NCI-H524 treated with DMSO at 0.1 percent for 48 hours (cell line): Measurements from ENCODE around the gene MAPK8.
A peak's percentile ranks its signal among the peaks of the same experiment; 100 is the strongest.

ENCODE experiments used
- DNase-seq: peaks from one replicate; lab custom pipeline; 2025; lab: John Stamatoyannopoulos, UW

The MAPK8 gene

DNA sequence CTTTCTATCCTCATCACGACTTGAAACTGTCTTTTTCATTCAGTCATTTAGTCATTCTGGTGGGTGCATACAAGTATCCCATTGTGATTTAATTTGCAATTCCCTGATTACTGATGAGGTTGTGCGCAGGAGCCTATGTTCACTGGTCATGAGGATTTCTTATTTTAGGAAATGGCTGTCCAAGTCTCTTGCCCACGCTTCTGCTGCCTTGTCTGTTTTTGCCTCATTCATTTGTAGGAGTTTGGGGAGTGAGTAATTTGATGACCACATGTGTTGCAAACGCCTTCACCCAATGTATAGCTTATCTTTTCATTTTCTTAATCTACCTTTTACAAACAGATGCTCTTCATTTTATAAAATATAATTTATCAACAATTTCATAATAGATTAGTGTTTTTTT is 171.1 kb downstream of the MAPK8 start:
- no peak for DNase-seq

DNA sequence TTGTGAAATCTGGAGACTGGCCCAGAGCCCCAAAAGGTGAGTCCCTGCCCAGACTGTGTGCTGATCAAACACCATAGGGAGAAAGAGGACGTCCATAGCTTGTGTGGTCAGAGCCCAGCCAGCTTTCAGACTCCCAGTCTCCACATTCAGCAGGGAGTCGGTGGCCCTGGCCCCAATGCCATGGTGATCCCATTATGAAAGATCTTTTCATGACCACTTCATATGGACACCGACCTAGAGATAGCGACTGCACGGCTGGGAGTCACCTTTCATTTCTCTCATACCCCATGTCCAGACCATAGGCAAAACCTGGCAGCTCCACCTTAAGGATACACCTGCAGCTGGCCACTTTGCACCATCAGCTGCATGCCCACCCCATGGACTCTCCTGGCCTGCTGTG is 172.0 kb downstream of the MAPK8 start:
- no peak for DNase-seq

DNA sequence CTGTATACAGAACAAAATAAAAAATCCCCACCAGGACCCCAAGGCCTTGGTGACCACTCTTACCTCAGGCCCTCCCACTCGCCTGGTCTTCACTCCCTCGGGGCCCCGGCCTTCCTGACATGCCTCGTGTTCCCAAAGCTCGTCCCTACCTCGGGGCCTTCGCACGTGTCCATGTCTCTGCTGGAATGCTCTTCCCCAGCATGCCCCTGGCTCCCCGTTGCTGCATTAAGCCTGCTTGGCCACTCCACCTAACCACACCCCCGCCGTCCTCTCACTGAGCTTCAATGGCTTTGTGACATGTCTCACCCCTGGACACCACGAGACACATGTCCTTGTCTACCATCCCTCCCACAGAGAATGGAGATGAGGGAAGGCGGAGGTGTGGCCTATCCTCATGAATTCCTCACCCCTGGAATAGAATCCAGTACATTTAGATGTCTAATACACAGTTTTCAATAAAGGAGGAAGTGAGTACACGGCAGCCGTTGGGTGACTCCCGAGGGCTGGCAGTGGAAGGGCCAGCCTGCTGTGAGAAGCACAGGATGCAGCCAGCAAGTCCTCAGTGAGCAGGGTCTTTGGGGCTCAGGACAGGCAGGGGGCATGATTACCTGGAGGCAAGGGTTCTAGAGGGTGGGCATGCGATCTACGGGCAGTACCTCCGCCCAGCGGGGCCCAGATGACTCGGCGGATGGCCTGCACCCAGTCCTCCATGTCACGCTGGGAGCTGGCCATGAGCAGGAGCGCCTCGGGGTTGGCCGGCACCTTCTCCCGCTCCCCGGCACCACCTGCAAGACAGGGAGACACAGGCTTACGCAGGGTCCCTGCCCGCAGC is 172.7 kb downstream of the MAPK8 start:
- no peak for DNase-seq

DNA sequence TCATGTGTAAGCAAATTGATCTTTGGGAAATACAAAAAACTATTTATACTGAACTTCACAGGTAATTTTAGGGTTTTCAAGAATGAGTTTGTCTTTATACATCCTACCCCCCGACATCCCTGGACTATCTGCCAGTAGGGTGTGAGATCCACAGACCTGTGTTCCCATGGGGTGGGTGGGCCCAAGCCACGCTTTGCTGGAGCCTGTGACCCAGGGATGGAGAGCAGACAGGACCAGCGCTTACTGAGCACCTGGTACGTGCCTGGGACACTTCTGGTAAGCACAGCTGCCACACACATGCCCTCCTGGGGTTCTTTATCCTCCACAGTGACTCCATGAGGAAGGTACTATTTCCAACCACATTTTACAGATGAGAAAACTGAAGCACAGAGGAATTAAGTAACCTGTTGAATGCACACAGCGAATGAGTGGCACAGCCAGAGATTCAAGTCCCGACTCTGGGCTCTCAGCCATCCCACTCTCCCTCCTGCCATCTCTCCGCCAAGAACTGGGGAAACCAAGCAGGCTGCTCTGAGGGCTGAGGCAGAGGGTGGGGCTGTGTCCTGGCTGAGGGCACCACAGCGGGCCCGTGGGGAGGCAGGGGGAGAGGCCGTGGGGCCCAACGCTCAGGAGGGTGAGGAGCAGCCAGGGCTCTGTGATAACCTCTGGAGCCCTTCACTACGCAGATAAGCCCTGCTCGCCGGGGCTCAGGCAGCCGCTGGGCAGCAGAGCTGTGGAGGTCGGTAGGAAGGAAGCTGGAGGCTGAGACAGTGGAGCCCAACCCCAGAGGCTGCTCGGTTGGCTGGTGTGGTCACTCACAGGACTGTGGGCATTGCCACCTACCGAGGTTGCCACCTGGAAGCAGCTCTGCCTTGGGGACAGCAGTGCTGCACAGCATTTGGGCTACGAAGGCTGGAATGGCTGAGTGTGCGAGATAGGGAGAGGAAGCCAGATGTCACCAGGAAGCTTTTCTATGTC is 174.2 kb downstream of the MAPK8 start:
- no peak for DNase-seq

DNA sequence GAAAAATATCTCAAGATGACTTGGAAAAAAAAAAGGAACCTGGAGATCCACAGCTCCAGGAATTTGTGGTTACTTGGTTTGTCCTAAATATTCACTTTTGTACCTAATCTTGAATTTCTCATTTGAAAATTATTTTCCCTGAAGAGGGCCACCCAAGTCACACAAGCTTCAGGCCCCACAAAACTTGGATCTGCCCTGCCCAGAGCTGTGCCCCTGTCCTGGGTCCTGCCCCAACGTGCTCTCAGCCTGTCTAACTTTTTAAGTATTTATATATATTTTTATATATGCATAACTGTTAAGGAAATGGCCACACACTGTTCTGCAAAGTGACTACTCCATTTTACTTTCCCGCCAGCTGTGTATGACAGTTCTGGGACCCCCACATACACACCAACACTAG is 174.9 kb downstream of the MAPK8 start:
- DNase-seq, result no peak

DNA sequence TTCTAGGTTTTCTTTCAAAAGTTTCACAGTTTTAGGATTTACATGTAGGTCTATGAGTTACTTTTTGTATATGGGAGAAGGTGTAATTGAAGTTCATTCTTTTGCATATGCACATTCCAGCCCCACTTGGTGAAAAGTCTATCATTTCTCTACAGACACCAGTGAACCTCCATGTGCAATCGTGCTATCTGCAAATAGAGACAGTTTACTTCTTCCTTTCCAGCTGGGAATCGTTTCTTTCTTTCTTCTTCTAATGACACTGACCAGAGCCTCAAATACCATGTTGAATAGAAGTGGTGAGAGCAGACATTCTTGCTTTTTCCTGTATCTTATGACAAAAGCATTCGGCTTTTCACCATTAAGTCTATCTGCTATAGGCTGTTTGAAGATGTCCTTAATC is 175.7 kb downstream of the MAPK8 start:
- no peak for DNase-seq

DNA sequence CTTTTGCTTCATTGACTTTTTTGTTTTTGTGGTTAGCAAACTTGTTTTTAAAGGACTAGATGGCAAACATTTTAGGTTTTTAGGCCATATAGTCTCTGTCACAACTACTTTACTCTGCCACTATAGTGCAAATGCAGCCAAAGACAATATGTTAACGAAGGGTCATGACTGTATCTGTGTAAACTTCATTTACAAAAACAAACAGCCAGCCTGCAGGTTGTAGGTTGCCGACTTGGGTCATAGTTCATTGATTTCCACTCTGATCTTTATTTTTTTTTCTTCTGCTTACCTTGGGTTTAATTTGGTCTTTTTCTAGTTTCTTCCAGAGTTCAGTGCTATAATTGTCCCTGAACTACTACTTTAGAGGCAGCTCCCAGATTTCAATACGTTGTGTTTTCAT is 178.4 kb downstream of the MAPK8 start:
- DNase-seq, result no peak

DNA sequence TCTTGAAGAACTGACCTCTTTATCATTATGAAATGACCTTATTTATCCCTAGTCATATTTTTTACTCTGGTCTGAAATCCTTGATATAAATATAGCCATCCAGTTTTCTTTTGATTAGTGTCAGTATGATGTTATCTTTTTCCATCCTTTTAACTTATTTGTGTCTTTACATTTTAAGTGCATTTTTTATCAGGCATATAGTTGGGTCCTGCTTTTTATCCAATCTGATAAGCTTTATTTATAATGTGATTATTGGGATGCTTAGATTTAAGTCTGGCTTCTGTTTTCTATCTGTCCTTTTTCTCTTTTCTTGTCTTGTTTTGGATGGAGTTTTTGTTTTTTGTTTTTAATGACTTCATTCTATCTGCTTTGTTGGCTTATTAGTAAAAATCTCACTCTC is 179.2 kb downstream of the MAPK8 start:
- DNase-seq, result no peak

DNA sequence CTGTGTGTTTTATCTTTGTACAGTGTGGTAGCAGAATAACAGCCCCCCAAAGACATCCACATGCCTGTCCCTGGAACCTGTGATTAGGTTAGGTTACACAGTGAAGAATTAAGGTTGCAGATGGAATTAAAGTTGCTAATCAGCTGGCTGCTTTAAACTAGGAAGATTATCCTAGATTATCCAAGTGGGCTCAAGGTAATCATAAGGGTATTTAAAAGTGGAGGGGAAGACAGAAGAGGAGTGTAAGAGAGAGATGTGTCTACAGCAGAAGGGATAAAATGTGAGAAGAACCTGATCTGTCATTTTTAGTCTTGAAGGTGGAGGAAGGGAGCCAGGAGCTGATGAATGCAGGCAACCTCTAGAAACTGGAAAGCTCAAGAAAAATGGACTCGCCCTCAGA is 180.8 kb downstream of the MAPK8 start:
- DNase-seq, result peak; percentile 17
